Amygdala (tissue), 56 donors: ENCODE data around the gene DNM3.

Source experiments
- DNase-seq, 56 donors: peaks; one replicate each; lab custom pipeline; 2025; lab: John Stamatoyannopoulos, UW

Gene DNM3

GRCh38 chr1:172132836-172133235 lies 291.5 kb downstream of the DNM3 start:
- no peak for DNase-seq

GRCh38 chr1:172134087-172134731 lies 292.9 kb downstream of the DNM3 start:
- DNase-seq = no peak

- DNase-seq = no peak
Measured at GRCh38 chr1:172135076-172135672, 293.9 kb downstream of the DNM3 start.

- DNase-seq = no peak
Measured at GRCh38 chr1:172135978-172136610, 294.8 kb downstream of the DNM3 start.

- DNase-seq = no peak
Measured at GRCh38 chr1:172136925-172137324, 295.6 kb downstream of the DNM3 start.

GRCh38 chr1:172137703-172138454 lies 296.6 kb downstream of the DNM3 start:
- no peak for DNase-seq

GRCh38 chr1:172138634-172139033 lies 297.3 kb downstream of the DNM3 start:
- DNase-seq = peak in 1 of 56 donors; percentile 2

GRCh38 chr1:172139196-172139595 lies 297.9 kb downstream of the DNM3 start:
- DNase-seq = no peak

GRCh38 chr1:172140072-172140471 lies 298.8 kb downstream of the DNM3 start:
- no peak for DNase-seq

GRCh38 chr1:172140591-172140990 lies 299.3 kb downstream of the DNM3 start:
- DNase-seq = no peak

GRCh38 chr1:172141341-172141881 lies 300.1 kb downstream of the DNM3 start:
- DNase-seq = no peak

GRCh38 chr1:172142324-172142723 lies 301.0 kb downstream of the DNM3 start:
- no peak for DNase-seq

- DNase-seq = no peak
Measured at GRCh38 chr1:172143384-172144055, 302.2 kb downstream of the DNM3 start.

GRCh38 chr1:172144445-172145061 lies 303.3 kb downstream of the DNM3 start:
- DNase-seq = no peak

- DNase-seq = no peak
Measured at GRCh38 chr1:172145231-172145651, 303.9 kb downstream of the DNM3 start.

GRCh38 chr1:172145656-172146055 lies 304.4 kb downstream of the DNM3 start:
- DNase-seq = no peak

- no peak for DNase-seq
Measured at GRCh38 chr1:172146141-172146850, 305.0 kb downstream of the DNM3 start.

GRCh38 chr1:172147541-172147940 lies 306.2 kb downstream of the DNM3 start:
- no peak for DNase-seq

GRCh38 chr1:172148213-172148612 lies 306.9 kb downstream of the DNM3 start:
- no peak for DNase-seq
